ENCODE measurements around the gene PARVG. TPM values are rescaled to one million over a fixed set of nuclear protein-coding genes. Genes with fewer than 3 reads are reported as not detected.

Gene PARVG
- total and polyA plus RNA-seq, 2 of the 13 experiments (the other 11 are each of a cell fraction or from before 2014, with no cell fraction given), result not detected

DNA sequence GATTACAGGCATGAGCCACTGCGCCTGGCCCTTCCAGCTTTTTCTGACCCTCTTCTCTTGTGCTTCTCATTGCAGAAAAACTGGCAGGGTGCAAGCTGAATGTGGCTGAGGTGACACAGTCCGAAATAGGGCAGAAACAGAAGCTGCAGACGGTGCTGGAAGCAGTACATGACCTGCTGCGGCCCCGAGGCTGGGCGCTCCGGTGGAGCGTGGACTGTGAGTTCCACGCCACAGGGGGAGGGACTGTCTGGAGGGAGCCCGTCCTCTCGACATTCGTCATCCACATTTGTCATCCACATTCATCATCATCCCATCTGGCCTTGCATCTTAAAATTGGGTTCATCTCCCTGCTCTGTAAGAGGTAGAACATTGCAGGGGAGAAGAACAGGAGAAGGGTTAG lies 49.3 kb upstream of the PARVG start (continued):
- no peak for TF ChIP-seq AGO1 (IDR thresholded peaks at IDR 0.05; ENCODE audit: low read depth, low read length, poor library complexity, severe bottlenecking)
- no peak for TF ChIP-seq KLF6 (CRISPR knock-in tag; IDR thresholded peaks at IDR 0.05)
- TF ChIP-seq, protein P1, sequence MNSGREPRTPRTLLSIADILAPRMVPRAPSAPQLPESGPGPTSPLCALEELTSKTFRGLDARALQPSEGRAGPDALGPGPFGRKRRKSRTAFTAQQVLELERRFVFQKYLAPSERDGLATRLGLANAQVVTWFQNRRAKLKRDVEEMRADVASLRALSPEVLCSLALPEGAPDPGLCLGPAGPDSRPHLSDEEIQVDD (CRISPR knock-in tag; IDR thresholded peaks at IDR 0.05; ENCODE audit: borderline replicate concordance), result no peak
- TF ChIP-seq SOX6 (IDR thresholded peaks at IDR 0.05), result no peak
- TF ChIP-seq SOX6 (CRISPR knock-in tag; IDR thresholded peaks at IDR 0.05), result no peak
- TF ChIP-seq ETV5 (CRISPR knock-in tag; IDR thresholded peaks at IDR 0.05; ENCODE audit: borderline replicate concordance), result no peak
- TF ChIP-seq HMG20B (CRISPR knock-in tag; conservative IDR thresholded peaks at IDR 0.05), result no peak

DNA sequence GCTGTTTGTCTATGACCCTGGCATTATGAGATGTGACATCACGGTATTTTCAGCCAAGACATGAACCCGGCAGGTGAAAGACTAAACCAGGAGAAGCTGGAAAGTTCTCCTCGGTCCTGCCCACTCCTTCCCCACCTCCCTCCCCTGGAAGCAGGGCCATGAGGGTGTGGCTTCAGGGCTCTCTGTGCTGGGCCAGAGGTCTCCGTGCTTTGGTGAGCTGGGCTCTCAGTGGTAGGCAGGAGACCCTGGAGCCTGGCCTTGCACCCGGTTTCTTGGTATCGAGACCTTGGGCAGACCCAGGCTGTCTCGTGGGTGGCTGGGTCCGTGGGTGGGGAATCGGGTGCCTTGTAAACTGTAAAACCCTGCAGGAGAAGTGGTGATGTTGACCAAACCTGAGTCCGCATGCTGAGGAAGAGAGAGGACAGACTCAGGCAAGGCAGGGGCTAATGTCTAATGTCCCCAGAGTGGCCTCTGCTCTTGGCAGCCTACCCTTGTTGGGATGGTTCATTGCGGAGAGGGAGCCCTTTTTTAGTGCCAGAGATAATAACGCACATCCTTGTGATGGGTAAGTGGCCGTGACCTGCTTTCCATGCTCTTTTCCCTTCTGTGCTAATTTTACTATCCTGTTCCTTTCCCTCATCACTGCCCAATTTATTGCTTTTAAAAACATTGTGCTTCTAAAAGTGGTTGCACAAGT lies 48.6 kb upstream of the PARVG start:
- no peak overlapping the region for H3K9ac ChIP-seq (ENCODE audit: insufficient read depth, low read depth, low read length)
- no peak overlapping the region for H3K27ac ChIP-seq (ENCODE audit: extremely low read length, insufficient read depth, low read length)
- H3K4me1 ChIP-seq (ENCODE audit: insufficient read depth, low read length), result no peaks in the 10 kb centered on the region
- H4K20me1 ChIP-seq (ENCODE audit: insufficient read depth, low read length), result no peaks in the 10 kb centered on the region
- no peak overlapping the region for H3K4me2 ChIP-seq (ENCODE audit: low read depth, low read length)
- FAIRE-seq, result no peak
- no TSS peak for BruUV-seq (replicated peaks)
- ATAC-seq, result no peak
- POLR2A ChIA-PET, result no interaction called here
- no peaks in the 10 kb centered on the region for H3K36me3 ChIP-seq (replicated peaks in 1 of 2; ENCODE audit: control insufficient read depth in 1 of 2, insufficient read depth in 2 of 2, low read length in 2 of 2)
- intact Hi-C loops (cut with micrococcal nuclease; ENCODE audit: unreplicated experiment) (no loop called here), in situ Hi-C loops (cut with HindIII; ENCODE audit: extremely low pct_ligation_motif_present, low pct_unique_long_range_greater_than_20kb) (no loop called here)
- H3K79me2 ChIP-seq (ENCODE audit: insufficient read depth, low read length), result no peaks in the 10 kb centered on the region
- no peak overlapping the region for H2AFZ ChIP-seq (ENCODE audit: low read length)
- no peaks in the 10 kb centered on the region; a peak in 1 of 5 replicates for H3K27me3 ChIP-seq (ENCODE audit: control insufficient read depth in 1 of 2, insufficient read depth in 2 of 2, low read length in 2 of 2)
- peaks cover 5% of the 10 kb centered on the region for H3K9me3 ChIP-seq (ENCODE audit: low read length)
- no peak for DNase-seq (ENCODE audit: low spot score)
- CTCF ChIA-PET (ENCODE audit: low intra/inter-chr PET ratio, low total read pairs), result no interaction called here
- H3K4me3 ChIP-seq (replicated peaks in 1 of 3; ENCODE audit: insufficient read depth in 1 of 3, low read depth in 2 of 3, low read length in 3 of 3), result no peak overlapping the region
- WGBS (ENCODE audit: low lambda C conversion rate), result 21% methylated on average over 12 of the region's 13 CpGs
- no peak for TF ChIP-seq KAT8 (CRISPR knock-in tag; IDR thresholded peaks at IDR 0.05)
- TF ChIP-seq, protein P2, sequence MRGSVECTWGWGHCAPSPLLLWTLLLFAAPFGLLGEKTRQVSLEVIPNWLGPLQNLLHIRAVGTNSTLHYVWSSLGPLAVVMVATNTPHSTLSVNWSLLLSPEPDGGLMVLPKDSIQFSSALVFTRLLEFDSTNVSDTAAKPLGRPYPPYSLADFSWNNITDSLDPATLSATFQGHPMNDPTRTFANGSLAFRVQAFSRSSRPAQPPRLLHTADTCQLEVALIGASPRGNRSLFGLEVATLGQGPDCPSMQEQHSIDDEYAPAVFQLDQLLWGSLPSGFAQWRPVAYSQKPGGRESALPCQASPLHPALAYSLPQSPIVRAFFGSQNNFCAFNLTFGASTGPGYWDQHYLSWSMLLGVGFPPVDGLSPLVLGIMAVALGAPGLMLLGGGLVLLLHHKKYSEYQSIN (CRISPR knock-in tag; IDR thresholded peaks at IDR 0.05; ENCODE audit: borderline replicate concordance), result no peak
- no peak for TF ChIP-seq ZNF614 (CRISPR knock-in tag; IDR thresholded peaks at IDR 0.05; ENCODE audit: borderline replicate concordance)
- no peak for TF ChIP-seq ZNF232 (CRISPR knock-in tag; IDR thresholded peaks at IDR 0.05; ENCODE audit: borderline replicate concordance)
- TF ChIP-seq EHMT2 (IDR thresholded peaks at IDR 0.05; ENCODE audit: borderline replicate concordance, low read depth, low read length), result no peak
- no peak for TF ChIP-seq ZNF274 (CRISPR knock-in tag; IDR thresholded peaks at IDR 0.05)
- TF ChIP-seq ZNF768 (CRISPR knock-in tag; IDR thresholded peaks at IDR 0.05), result no peak
- TF ChIP-seq ZNF543 (CRISPR knock-in tag; IDR thresholded peaks at IDR 0.05), result no peak
- TF ChIP-seq, protein P3, sequence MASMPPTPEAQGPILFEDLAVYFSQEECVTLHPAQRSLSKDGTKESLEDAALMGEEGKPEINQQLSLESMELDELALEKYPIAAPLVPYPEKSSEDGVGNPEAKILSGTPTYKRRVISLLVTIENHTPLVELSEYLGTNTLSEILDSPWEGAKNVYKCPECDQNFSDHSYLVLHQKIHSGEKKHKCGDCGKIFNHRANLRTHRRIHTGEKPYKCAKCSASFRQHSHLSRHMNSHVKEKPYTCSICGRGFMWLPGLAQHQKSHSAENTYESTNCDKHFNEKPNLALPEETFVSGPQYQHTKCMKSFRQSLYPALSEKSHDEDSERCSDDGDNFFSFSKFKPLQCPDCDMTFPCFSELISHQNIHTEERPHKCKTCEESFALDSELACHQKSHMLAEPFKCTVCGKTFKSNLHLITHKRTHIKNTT (CRISPR knock-in tag; IDR thresholded peaks at IDR 0.05), result no peak
- TF ChIP-seq THAP9 (CRISPR knock-in tag; IDR thresholded peaks at IDR 0.05; ENCODE audit: borderline replicate concordance), result no peak
- no peak for TF ChIP-seq PTBP1 (IDR thresholded peaks at IDR 0.05; ENCODE audit: low read depth, low read length, poor library complexity, severe bottlenecking)
- TF ChIP-seq FLYWCH1 (CRISPR knock-in tag; IDR thresholded peaks at IDR 0.05), result no peak
